ENCODE measurements around the gene MNX1.

MNX1 gene

GRCh38 chr7:157010588-157011332, at the start of gene MNX1:
Gene MNX1 (minus strand): TSS chr7:157010663. CDS start chr7:157010350, 313 bp downstream.
- Histone ChIP-seq H3K4me1 (ENCODE audit: insufficient read depth, low read length) (no peaks in the 10 kb centered on the region), H3K36me3 (ENCODE audit: insufficient read depth, low read length) (no peaks in the 10 kb centered on the region), H3K9me3 (ENCODE audit: low read length) (no peaks in the 10 kb centered on the region), H3K9ac (ENCODE audit: low read length) (no peak within 1 kb of the TSS), H3K27ac (ENCODE audit: low read depth, low read length) (no peak within 1 kb of the TSS), H3K27me3 (ENCODE audit: control insufficient read depth in 1 of 2, insufficient read depth in 2 of 2, low read length in 2 of 2) (peaks cover 17 to 86% of the 10 kb centered on the region in 2 donors), H3K4me3 (ENCODE audit: low read depth in 1 of 2, low read length in 2 of 2) (no peak within 1 kb of the TSS)

GRCh38 chr7:157059534-157059933, 49.1 kb upstream of the MNX1 start:
- Histone ChIP-seq H3K4me3 (ENCODE audit: low read depth in 1 of 2, low read length in 2 of 2) (no peak overlapping the region), H3K36me3 (ENCODE audit: insufficient read depth, low read length) (no peaks in the 10 kb centered on the region)

GRCh38 chr7:157058701-157059100, 48.2 kb upstream of the MNX1 start:
- Histone ChIP-seq H3K9me3 (ENCODE audit: low read length) (no peaks in the 10 kb centered on the region), H3K27me3 (ENCODE audit: control insufficient read depth in 1 of 2, insufficient read depth in 2 of 2, low read length in 2 of 2) (no peaks in the 10 kb centered on the region), H3K36me3 (ENCODE audit: insufficient read depth, low read length) (no peaks in the 10 kb centered on the region), H3K27ac (ENCODE audit: low read depth, low read length) (no peak overlapping the region), H3K4me3 (ENCODE audit: low read depth in 1 of 2, low read length in 2 of 2) (no peak overlapping the region), H3K9ac (ENCODE audit: low read length) (no peak overlapping the region), H3K4me1 (ENCODE audit: insufficient read depth, low read length) (no peaks in the 10 kb centered on the region)

More at GRCh38 chr7:157059534-157059933, 49.1 kb upstream of the MNX1 start:
- Histone ChIP-seq H3K4me1 (ENCODE audit: insufficient read depth, low read length) (no peaks in the 10 kb centered on the region), H3K27me3 (ENCODE audit: control insufficient read depth in 1 of 2, insufficient read depth in 2 of 2, low read length in 2 of 2) (no peaks in the 10 kb centered on the region), H3K9me3 (ENCODE audit: low read length) (no peaks in the 10 kb centered on the region), H3K27ac (ENCODE audit: low read depth, low read length) (no peak overlapping the region), H3K9ac (ENCODE audit: low read length) (no peak overlapping the region)

GRCh38 chr7:157058068-157058467, 47.6 kb upstream of the MNX1 start:
- Histone ChIP-seq H3K9ac (ENCODE audit: low read length) (no peak overlapping the region), H3K9me3 (ENCODE audit: low read length) (no peaks in the 10 kb centered on the region), H3K4me1 (ENCODE audit: insufficient read depth, low read length) (no peaks in the 10 kb centered on the region), H3K36me3 (ENCODE audit: insufficient read depth, low read length) (no peaks in the 10 kb centered on the region), H3K4me3 (ENCODE audit: low read depth in 1 of 2, low read length in 2 of 2) (no peak overlapping the region), H3K27ac (ENCODE audit: low read depth, low read length) (no peak overlapping the region), H3K27me3 (ENCODE audit: control insufficient read depth in 1 of 2, insufficient read depth in 2 of 2, low read length in 2 of 2) (no peaks in the 10 kb centered on the region)

- Histone ChIP-seq H3K27ac (ENCODE audit: low read depth, low read length) (no peak overlapping the region), H3K9me3 (ENCODE audit: low read length) (peaks cover under 1% of the 10 kb centered on the region), H3K4me3 (ENCODE audit: low read depth in 1 of 2, low read length in 2 of 2) (no peak overlapping the region), H3K9ac (ENCODE audit: low read length) (no peak overlapping the region), H3K4me1 (ENCODE audit: insufficient read depth, low read length) (no peaks in the 10 kb centered on the region), H3K27me3 (ENCODE audit: control insufficient read depth in 1 of 2, insufficient read depth in 2 of 2, low read length in 2 of 2) (no peaks in the 10 kb centered on the region), H3K36me3 (ENCODE audit: insufficient read depth, low read length) (no peaks in the 10 kb centered on the region)
These were observed 46.8 kb upstream of the MNX1 start for GRCh38 chr7:157056957-157057902.

- peaks cover 3% of the 10 kb centered on the region for H3K9me3 ChIP-seq (ENCODE audit: low read length)
- H3K9ac ChIP-seq (ENCODE audit: low read length), result no peak overlapping the region
- H3K27me3 ChIP-seq (ENCODE audit: control insufficient read depth in 1 of 2, insufficient read depth in 2 of 2, low read length in 2 of 2), result no peaks in the 10 kb centered on the region
- H3K27ac ChIP-seq (ENCODE audit: low read depth, low read length), result no peak overlapping the region
- no peaks in the 10 kb centered on the region for H3K36me3 ChIP-seq (ENCODE audit: insufficient read depth, low read length)
- no peaks in the 10 kb centered on the region for H3K4me1 ChIP-seq (ENCODE audit: insufficient read depth, low read length)
- H3K4me3 ChIP-seq (ENCODE audit: low read depth in 1 of 2, low read length in 2 of 2), result no peak overlapping the region
These were observed 45.8 kb upstream of the MNX1 start for GRCh38 chr7:157056246-157056645.

- Histone ChIP-seq H3K27ac (ENCODE audit: low read depth, low read length) (no peak overlapping the region), H3K4me1 (ENCODE audit: insufficient read depth, low read length) (no peaks in the 10 kb centered on the region), H3K4me3 (ENCODE audit: low read depth in 1 of 2, low read length in 2 of 2) (no peak overlapping the region), H3K9me3 (ENCODE audit: low read length) (peaks cover 3% of the 10 kb centered on the region), H3K27me3 (ENCODE audit: control insufficient read depth in 1 of 2, insufficient read depth in 2 of 2, low read length in 2 of 2) (no peaks in the 10 kb centered on the region), H3K9ac (ENCODE audit: low read length) (no peak overlapping the region), H3K36me3 (ENCODE audit: insufficient read depth, low read length) (no peaks in the 10 kb centered on the region)
These were observed 44.5 kb upstream of the MNX1 start for GRCh38 chr7:157054927-157055326.

GRCh38 chr7:157053118-157053517, 42.7 kb upstream of the MNX1 start:
- Histone ChIP-seq H3K36me3 (ENCODE audit: insufficient read depth, low read length) (no peaks in the 10 kb centered on the region), H3K4me3 (ENCODE audit: low read depth in 1 of 2, low read length in 2 of 2) (no peak overlapping the region), H3K9ac (ENCODE audit: low read length) (no peak overlapping the region), H3K27me3 (ENCODE audit: control insufficient read depth in 1 of 2, insufficient read depth in 2 of 2, low read length in 2 of 2) (no peaks in the 10 kb centered on the region), H3K9me3 (ENCODE audit: low read length) (peaks cover 3% of the 10 kb centered on the region), H3K4me1 (ENCODE audit: insufficient read depth, low read length) (no peaks in the 10 kb centered on the region), H3K27ac (ENCODE audit: low read depth, low read length) (no peak overlapping the region)

GRCh38 chr7:157047148-157047547, 36.7 kb upstream of the MNX1 start:
- H3K4me3 ChIP-seq (ENCODE audit: low read depth in 1 of 2, low read length in 2 of 2), result no peak overlapping the region
- no peaks in the 10 kb centered on the region for H3K36me3 ChIP-seq (ENCODE audit: insufficient read depth, low read length)
- H3K27ac ChIP-seq (ENCODE audit: low read depth, low read length), result no peak overlapping the region
- no peaks in the 10 kb centered on the region for H3K27me3 ChIP-seq (ENCODE audit: control insufficient read depth in 1 of 2, insufficient read depth in 2 of 2, low read length in 2 of 2)
- H3K9me3 ChIP-seq (ENCODE audit: low read length), result peaks cover 1% of the 10 kb centered on the region
- no peak overlapping the region for H3K9ac ChIP-seq (ENCODE audit: low read length)
- no peaks in the 10 kb centered on the region for H3K4me1 ChIP-seq (ENCODE audit: insufficient read depth, low read length)

GRCh38 chr7:157046681-157047080, 36.2 kb upstream of the MNX1 start:
- no peaks in the 10 kb centered on the region for H3K4me1 ChIP-seq (ENCODE audit: insufficient read depth, low read length)
- H3K4me3 ChIP-seq (ENCODE audit: low read depth in 1 of 2, low read length in 2 of 2), result no peak overlapping the region
- no peak overlapping the region for H3K9ac ChIP-seq (ENCODE audit: low read length)
- H3K9me3 ChIP-seq (ENCODE audit: low read length), result no peaks in the 10 kb centered on the region
- H3K27me3 ChIP-seq (ENCODE audit: control insufficient read depth in 1 of 2, insufficient read depth in 2 of 2, low read length in 2 of 2), result no peaks in the 10 kb centered on the region
- no peaks in the 10 kb centered on the region for H3K36me3 ChIP-seq (ENCODE audit: insufficient read depth, low read length)
- no peak overlapping the region for H3K27ac ChIP-seq (ENCODE audit: low read depth, low read length)

- Histone ChIP-seq H3K36me3 (ENCODE audit: insufficient read depth, low read length) (no peaks in the 10 kb centered on the region), H3K9ac (ENCODE audit: low read length) (no peak overlapping the region), H3K27ac (ENCODE audit: low read depth, low read length) (no peak overlapping the region), H3K9me3 (ENCODE audit: low read length) (no peaks in the 10 kb centered on the region), H3K4me1 (ENCODE audit: insufficient read depth, low read length) (no peaks in the 10 kb centered on the region), H3K4me3 (ENCODE audit: low read depth in 1 of 2, low read length in 2 of 2) (no peak overlapping the region), H3K27me3 (ENCODE audit: control insufficient read depth in 1 of 2, insufficient read depth in 2 of 2, low read length in 2 of 2) (no peaks in the 10 kb centered on the region)
These were observed 34.6 kb upstream of the MNX1 start for GRCh38 chr7:157044943-157045660.
